NCI-H345 treated with DMSO at 0.1 percent for 48 hours (cell line): ENCODE measurements around the gene CDK2.
"Not testable (repeated sequence)": the region's sequence is repeated elsewhere in the genome, so short reads cannot be mapped to it uniquely, and the experiment has no call there.

Experiments
- DNase-seq: peaks from one replicate; lab custom pipeline; 2025; ENCODE audit not compliant: unreplicated experiment; lab: John Stamatoyannopoulos, UW

The CDK2 gene

DNA sequence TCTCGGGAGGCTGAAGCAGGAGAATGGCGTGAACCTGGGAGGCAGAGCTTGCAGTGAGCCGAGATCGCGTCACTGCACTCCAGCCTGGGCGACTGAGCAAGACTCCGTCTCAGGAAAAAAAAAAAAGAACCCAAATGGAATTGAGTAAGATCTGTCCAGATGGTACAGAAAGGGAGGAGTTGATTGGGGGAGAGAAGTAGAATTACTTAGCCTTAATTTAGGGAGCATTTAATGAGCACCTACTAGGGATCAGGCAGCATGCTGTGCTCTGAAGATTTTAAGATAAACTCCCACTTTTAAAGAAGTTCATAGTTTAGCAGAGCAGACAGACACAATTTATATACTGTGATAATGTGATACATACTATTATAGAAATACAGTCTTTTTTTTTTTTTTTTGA, 11.8 kb downstream of the CDK2 start:
- DNase-seq = no peak

DNA sequence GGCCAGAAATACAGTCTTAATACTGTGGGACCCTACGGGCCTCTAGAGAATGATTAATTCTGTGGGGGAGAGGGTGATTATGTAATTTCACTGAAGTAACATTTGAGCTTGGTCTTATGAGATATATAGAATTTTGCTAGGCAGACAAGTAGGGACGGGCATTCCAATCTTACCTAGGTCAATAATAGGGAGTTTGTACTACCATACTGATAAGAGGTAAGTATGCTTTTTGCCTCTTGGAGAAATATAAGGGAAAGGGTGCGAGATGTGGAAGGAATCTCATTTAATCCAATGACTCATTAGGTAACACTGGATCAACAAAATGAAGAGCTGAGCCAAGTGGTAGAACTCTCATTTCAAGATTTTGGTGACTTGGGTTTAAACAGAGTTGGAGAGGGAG, 12.4 kb downstream of the CDK2 start:
- DNase-seq = no peak

DNA sequence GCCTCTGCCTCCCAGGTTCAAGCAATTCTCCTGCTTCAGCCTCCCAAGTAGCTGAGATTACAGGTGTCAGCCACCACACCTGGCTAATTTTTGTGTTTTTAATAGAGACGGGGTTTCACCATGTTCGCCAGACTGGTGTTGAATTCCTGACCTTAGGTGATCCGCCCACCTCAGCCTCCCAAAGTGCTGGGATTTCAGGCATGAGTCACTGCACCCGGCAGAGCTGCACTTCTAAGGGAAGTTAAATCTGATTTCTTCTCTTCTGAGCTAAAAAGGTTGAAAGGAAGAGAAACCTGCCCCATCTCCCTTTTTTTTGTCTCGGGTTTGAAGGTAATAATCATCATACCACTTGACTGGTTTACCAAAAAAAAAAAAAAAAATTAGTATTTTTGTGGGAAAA, 15.3 kb downstream of the CDK2 start:
- not testable (repeated sequence) for DNase-seq

DNA sequence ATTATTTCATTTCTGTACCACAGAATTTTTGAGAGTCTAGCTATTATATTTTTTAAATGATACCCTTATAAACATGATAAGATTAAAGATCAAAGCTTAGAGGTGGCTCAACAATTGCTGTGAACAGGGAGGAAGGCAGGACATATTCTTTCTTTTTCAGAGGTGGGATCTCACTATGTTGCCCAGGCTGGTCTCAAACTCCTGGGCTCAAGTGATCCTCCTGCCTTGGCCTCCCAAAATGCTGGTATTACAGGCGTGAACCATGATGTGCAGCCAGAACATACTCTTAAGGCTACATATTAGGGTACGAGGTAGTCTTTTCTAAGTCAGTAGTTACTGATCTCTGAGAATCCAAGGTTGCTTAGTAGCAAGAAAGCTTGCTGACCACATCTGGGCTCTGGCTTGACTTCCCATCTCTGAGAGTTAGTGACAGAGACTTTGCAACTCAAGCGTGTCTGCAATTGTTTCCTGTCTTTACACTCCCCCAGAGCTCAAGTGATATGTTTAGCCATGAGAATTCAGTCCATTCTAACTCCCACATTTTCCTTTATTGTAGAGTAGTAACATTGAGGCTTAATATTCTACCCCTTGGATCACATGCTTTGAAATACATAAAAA, 15.8 kb downstream of the CDK2 start:
- DNase-seq = no peak

DNA sequence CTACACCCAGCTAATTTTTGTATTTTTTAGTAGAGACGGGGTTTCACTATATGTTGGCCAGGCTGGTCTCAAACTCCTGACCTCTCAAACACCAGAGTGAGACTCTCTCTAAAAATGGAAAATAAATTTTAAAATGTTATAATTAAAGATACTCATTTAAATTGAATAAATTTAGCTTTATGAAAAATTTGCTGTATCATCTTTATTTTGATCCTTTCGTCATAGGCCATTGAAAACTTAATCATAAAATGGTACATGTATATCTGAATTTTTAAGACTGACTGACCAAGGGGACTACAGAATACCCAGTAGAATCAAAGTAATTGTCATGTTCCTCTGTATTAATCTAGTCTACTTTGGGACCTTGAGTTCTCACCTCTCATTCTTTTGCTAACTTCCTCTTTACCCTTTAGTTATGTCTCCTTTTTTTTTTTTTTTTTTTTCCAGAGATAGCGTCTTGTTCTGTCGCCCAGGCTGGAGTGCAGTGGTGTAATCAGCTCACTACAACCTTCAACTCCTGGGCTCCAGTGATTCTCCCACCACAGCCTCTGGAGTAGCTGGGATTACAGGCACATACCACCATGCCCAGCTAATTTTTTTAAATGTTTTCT, 16.7 kb downstream of the CDK2 start:
- no peak for DNase-seq

DNA sequence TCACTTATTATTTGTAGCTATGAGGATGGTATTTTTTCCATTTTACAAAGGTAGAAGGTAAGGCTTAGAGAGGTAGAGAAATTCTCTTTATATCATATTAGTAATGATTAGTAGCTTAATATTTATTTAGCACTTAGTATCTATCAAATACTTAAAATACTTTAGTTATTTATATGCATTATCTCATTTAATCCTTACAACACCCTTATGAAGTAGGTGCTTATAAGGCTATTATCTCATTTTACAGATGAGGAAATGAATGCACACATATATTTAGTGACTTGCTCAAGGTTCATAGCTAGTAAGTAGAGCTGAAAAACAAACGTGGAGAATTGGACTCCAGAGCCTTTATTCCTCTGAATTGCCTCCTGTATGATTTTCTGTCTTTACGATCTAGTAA, 18.2 kb downstream of the CDK2 start:
- no peak for DNase-seq

DNA sequence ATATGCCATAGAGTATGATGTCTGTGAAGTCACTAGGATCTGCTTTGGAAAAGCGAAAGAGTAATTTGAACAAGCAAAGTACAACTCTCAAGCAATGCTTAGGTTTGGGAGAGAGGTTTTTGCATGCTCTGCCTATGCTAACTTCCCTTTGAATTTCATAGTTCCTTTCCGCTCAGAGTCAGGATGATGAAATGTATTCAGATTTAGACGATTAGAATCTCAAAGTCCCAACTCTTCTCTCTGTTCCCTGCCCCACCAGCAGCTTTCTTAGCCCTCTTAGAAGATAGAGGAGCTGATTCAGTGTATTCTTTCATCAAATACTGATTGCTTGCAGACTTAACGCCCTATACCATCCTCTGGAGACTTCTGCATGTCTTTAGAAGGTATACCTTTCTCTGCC, 18.7 kb downstream of the CDK2 start:
- no peak for DNase-seq

DNA sequence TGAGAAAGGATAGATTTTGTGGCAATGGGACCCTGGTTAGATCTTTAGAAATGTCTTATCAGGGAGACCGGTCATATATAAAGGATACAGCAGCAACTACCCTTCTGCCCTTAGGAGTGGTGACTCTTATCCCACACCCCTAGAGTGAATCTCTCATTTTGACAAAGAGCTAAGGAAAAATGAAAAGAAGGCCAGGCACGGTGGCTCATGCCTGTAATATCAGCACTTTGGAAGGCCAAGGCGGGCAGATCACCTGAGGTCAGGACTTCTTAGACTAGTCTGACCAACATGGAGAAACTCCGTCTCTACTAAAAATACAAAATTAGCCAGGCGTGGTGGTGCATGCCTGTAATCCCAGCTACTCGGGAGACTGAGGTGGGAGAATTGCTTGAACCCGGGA, 19.3 kb downstream of the CDK2 start:
- DNase-seq = not testable (repeated sequence)

DNA sequence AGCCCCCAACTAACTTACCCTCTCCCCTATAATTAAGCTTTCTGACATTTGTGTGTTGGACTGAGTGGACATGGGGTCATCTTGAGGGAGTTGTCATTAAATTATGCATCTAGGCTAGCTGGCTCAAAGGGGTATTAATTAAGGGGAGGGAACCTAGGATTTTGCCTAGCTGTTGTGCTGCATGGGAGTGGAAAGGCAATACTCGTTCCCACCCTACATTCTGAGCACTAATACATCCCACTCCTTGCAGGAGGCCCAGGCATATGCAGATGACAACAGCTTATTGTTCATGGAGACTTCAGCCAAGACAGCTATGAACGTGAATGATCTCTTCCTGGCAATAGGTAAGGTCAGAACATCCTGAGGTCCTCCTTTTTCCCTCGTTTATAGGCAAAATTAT, 24.5 kb downstream of the CDK2 start:
- DNase-seq = no peak

DNA sequence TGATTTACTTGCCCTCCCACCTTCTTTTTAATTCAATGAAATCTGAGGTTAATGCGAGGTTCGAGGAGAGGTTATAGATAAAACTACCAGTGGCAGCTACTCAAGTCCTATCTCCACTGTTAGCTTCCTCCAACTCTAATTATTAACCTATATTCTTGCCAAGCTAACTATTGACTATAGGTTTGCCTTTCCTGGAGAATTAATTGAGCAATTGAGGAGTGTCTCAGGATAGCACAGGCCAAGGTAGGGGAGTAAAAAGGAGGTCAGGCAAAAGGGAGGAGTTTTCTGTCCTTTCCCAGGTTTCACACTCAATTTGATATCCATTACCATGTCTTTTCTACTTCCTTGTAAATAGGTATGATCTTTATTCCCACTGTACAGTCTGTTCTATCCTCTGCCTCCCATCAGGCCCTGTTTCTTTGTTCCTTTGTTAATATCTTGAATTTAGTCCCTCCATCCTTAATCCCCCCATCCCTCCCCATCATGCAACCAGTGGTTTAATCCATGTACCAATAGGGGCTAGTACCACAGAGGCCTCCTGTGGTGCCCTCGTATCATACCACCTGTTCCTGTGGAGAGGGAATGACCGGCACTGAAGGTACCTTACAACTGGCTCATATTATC, 26.7 kb downstream of the CDK2 start:
- no peak for DNase-seq

DNA sequence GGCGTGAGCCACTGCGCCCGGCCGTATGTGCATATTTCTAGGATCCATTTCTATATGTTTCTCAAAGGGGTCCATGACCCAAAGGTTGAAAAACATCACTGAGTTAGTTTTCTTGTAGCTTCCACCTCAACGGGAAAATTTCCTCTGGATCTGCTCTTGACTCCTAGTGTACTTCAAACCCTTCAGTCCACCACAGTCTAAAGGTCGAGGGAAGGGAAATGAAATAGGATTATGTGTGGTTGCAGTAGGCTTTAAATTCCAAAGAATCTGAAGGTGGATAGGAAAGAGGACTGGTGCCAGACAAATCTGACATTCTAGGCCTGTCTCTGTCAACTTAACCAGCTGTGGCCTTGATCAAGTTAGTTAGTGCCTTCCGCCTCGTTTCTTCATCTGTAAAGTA, 28.7 kb downstream of the CDK2 start:
- no peak for DNase-seq

DNA sequence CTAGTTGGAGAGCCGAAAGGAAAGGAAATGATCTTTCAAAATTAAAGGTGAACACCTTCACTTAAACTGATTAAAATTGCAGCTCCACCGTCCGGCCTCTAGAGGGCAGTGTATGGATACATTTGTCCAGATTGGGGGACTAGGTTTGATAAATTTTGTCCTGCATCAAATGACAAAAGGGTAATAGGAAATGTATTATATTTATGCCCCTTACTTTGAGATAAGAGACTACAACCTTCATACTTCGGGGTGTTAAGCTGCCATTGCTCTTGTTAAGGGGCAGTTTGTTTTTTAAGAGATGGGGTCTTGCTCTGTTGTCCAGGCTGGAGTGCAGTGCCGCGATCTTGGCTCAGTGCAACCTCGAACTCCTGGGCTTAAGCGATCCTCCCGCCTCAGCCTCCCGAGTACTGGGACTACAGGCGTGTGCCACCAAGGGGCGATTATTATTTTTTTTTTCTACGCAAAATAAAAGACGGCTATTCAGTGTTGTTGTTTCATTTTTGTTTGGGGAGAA, 29.6 kb downstream of the CDK2 start:
- DNase-seq = peak; percentile 69

DNA sequence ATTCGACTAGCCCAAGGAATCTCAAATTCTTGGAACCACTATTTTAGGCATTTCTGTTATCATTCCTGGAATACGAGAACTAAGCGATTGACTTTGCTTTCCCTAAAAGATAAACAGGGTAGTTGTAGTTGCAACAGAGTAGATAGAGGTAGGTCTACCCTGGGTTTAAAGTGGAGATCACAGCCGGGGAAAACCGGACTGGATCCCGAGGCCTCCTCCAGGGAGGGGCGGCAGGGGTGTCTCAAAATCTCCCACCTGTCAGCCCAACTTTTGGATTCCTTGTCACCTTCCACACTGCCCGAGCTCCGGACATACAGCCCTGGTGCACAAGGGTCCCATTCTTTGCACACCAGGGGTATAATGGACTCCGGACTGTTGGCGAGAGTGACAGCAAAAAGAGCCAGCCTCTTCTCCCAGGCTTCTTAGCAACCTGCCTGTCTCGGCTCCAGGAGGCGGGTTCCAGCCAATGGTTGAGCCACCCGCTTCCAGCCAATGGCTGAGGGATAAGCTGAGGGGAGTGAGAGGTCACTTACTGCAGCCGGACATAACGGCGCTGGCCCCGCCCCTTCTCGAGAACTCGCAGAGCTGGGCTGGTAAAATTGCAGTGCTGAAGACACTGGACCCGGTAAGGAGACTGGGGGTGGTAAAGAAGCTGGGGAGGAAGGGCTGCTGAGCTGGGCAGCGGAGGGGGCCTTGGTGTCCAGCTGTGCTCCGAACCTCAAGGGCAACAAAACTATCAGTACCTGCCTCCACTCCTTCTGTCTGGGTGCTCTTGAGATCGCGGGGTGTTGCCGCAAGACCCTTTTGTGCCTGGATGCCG, 30.3 kb downstream of the CDK2 start, which contains the start of gene SUOX:
Gene SUOX, plus strand, starts transcription at position 562 of the 820 bp plus-strand sequence. CDS start 4,946 bp downstream, outside the sequence.
- DNase-seq = peak; percentile 72

DNA sequence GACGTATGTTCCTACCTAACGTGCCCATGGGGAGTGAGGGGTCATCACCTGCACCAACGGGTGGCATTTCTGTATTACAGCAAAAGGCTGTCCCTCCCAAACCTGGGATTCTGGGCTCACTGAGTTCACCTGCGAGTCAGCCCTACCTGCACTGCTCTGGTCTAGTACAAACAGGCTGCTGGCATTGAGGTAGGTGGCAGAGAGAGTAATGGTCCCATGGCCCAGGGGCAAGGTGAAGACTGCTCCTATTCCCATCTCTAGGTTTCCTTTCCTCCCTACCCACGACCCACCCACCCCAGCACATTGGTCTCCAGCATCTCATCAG, 30.9 kb downstream of the CDK2 start:
- DNase-seq = no peak

DNA sequence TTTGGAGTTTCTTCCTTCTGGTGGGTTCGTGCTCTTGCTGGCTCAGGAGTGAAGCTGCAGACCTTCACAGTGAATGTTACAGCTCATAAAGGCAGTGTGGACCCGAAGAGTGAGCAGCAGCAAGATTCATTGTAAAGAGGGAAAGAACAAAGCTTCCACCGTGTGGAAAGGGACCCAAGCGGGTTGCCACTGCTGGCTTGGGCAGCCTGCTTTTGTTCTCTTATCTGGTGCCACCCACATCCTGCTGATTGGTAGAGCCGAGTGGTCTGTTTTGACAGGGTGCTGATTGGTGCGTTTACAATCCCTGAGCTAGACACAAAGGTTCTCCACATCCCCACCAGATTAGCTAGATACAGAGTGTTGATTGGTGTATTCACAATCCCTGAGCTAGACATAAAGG, 32.9 kb downstream of the CDK2 start:
- not testable (repeated sequence) for DNase-seq

DNA sequence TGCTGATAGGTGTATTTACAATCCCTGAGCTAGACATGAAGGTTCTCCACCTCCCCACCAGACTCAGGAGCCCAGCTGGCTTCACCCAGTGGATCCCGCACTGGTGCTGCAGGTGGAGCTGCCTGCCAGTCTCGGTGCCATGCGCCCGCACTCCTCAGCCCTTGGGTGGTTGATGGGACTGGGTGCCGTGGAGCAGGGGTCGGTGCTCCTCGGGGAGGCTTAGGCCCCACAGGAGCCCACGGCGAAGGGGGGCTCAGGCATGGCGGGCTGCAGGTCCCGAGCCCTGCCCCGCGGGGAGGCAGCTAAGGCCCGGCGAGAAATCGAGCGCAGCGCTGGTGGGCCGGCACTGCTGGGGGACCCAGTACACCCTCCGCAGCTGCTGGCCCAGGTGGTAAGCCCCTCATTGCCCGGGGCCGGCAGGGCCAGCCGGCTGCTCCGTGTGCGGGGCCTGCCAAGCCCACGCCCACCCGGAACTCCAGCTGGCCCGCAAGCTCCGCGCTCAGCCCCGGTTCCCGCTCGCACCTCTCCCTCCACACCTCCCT, 33.4 kb downstream of the CDK2 start:
- DNase-seq = not testable (repeated sequence)

DNA sequence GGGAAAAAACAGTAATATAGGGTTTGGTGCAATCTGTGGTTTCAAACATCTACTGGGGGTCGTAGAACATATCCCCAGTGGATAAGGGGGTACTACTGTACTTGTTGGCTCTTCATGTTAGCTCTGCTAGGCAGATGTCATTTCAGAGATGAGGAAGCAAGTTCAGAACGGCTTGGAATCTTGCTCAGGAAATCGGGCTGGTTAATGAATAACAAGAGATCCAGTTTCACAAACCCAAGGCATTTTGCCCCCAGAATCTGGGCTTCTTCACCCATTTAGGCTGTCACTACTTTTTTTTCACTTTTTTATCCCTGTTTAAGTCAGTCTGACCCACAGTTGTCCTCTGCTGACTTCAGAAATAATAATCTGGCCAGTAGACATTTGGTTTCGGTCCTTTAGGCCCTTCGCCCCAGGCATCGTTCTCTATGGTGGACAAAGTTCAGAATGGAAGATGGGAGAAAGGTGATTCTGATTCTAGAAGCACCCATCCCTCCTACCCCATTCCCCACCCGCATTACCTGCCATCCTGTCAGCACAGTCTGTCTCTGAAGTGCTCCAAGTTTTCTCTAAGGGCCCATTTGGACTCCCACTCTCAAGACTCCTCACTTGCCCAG, 35.0 kb downstream of the CDK2 start:
- no peak for DNase-seq

DNA sequence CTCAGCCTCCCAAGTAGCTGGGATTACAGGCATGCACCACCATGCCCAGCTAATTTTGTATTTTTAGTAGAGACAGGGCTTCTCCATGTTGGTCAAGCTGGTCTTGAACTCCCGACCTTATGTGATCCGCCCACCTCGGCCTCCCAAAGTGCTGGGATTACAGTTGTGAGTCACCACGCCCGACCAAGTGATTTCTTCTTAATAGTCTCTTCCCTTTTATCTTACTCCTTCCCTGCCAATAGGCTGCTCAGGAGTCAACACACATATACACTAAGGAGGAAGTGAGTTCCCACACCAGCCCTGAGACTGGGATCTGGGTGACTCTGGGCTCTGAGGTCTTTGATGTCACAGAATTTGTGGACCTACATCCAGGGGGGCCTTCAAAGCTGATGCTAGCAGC, 36.7 kb downstream of the CDK2 start:
- not testable (repeated sequence) for DNase-seq

DNA sequence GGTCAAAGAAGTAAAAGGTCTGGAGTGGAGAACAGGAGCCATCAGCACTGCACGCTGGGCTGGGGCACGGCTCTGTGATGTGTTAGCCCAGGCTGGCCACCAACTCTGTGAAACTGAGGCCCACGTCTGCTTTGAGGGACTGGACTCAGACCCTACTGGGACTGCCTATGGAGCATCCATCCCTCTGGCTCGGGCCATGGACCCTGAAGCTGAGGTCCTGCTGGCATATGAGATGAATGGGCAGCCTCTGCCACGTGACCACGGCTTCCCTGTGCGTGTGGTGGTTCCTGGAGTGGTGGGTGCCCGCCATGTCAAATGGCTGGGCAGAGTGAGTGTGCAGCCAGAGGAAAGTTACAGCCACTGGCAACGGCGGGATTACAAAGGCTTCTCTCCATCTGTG, 37.6 kb downstream of the CDK2 start:
- no peak for DNase-seq

DNA sequence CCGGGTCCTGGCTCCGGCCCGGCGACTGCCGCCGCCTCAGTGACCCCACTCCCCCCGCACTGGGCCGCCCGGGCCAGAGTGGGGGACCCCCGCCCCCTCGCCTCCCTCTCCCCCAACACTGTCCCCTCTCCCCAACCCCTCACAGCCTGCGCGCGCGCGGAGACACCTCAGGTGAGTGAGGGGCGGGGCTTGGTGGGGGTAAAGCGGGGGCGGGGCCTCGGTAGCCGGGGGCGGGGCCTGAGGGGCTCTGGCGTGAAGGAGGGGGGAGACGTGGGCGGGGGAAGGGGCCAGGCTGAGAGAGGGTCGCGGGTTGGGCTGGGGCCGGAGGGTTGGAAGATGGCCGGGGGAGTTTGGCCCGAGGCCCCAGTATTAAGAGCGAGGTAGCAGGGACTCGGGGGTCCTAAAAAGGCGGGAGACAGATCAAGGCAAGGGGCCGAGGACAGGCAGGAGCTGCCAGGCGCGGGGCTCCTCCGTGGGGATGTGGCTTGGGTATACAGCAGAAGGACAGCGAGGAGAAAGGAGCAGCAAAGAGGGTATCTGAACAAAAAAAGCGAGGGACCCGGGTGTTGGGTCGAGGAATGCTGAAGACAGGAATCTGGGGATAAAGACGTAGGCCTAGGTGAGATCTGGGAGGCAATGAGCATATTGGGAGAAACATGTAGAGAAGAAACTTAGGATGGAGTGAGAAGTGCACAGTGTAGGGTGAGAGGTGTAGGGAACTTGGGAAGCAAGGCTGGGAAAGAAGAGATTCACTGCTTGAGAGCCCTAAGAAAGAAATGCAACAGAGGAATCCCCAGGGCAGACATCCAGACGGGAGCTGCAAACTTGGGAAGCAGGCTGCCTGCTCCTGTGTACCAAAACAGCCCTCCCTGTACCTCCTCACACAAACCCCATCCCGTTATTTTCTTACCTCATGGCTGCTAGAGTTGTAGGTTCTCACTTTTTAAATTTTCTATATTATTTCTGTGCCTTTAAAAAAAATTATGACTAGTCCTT, 41.2 kb downstream of the CDK2 start:
- DNase-seq = peak; percentile 48
